Measurements from ENCODE around the gene DGKD. TPM values are rescaled to one million over a fixed set of nuclear protein-coding genes. Genes with fewer than 3 reads are reported as not detected.

The DGKD gene
- total and polyA plus RNA-seq, 10 of the 15 experiments (the other 5 are each of a cell fraction or from before 2014, with no cell fraction given): 2.7 to 81.9 (median 27.0) TPM

DNA sequence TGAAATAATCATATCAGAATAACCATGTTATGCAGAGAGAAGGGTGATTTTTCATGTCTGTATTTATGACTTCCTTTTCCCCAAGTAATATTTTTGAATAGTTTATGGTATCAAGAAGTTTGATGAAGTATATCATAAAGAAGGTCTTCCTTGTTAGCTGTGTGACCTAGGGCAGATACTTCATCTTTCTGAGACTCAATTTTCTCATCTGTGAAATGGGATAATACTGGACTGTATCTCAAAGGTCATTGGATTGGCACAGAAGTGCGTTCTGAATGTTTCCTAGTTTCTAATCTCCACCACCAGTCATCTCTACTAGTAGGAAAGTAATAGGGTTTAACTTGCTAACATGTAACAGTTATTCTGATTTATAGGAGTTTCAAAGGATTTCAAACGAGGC is 52.6 kb downstream of the DGKD start:
- Histone ChIP-seq H3K27ac (ENCODE audit: control insufficient read depth, insufficient read depth) (no peak overlapping the region), H3K27me3 (replicated peaks in 1 of 2; ENCODE audit: control insufficient read depth in 2 of 2, insufficient read depth in 2 of 2, low read length in 1 of 2) (no peaks in the 10 kb centered on the region), H4K20me1 (ENCODE audit: control insufficient read depth, insufficient read depth) (no peaks in the 10 kb centered on the region), H2AFZ (ENCODE audit: control insufficient read depth, low read depth, low read length) (no peak overlapping the region), H3K4me1 (ENCODE audit: control insufficient read depth, insufficient read depth, low read length) (peaks cover 5% of the 10 kb centered on the region), H3K9me3 (replicated peaks; ENCODE audit: control insufficient read depth, insufficient read depth, low read length) (peaks cover 6% of the 10 kb centered on the region), H3K4me2 (ENCODE audit: control insufficient read depth, insufficient read depth) (no peak overlapping the region), H3K36me3 (ENCODE audit: control insufficient read depth in 2 of 2, insufficient read depth in 2 of 2, low read length in 1 of 2) (peaks cover 1 to 9% of the 10 kb centered on the region in 2 experiments), H3K4me3 (no peak overlapping the region), H3K9ac (ENCODE audit: control insufficient read depth, insufficient read depth, low read length) (no peak overlapping the region), H3K79me2 (ENCODE audit: control insufficient read depth, insufficient read depth, low read length) (no peaks in the 10 kb centered on the region; the same call in none of the 2 replicates)
- intact Hi-C loops (cut with micrococcal nuclease; ENCODE audit: unreplicated experiment): no loop called here
- ATAC-seq (no peak), FAIRE-seq (no peak), DNase-seq (ENCODE audit: low read depth, low spot score) (no peak)
- RAD21 ChIA-PET (ENCODE audit: unreplicated experiment): interaction anchor here (1.7 to 5.7 kb wide), 2 partner anchors 12 to 36 kb away, joined by 8 to 73 read pairs; no protein-coding TSS in a partner anchor
- CTCF ChIA-PET: interaction anchor here (0.8 to 10.8 kb wide), 5 partner anchors 15 to 51 kb away, joined by 3 to 215 read pairs (median 4); no protein-coding TSS in a partner anchor
- SMC1A ChIA-PET (ENCODE audit: uncharacterized antibody, unreplicated experiment): interaction anchor here (0.9 to 7.2 kb wide), 7 partner anchors 10 to 305 kb away, joined by 3 to 80 read pairs (median 4); no protein-coding TSS in a partner anchor
- WGBS (ENCODE audit: insufficient coverage, insufficient replicate concordance, low lambda C conversion rate, missing lambda C conversion rate): 100% methylated on average over 2 of the region's 2 CpGs
- BruUV-seq (replicated peaks): no TSS peak
- in situ Hi-C loops (cut with MboI): loop anchor here (5.0 kb wide), 1 partner anchor 40 kb away; no protein-coding TSS in a partner anchor
- POLR2A ChIA-PET: interaction anchor here (1.1 kb wide), 1 partner anchor 10 kb away, joined by 3 read pairs; no protein-coding TSS in a partner anchor
- TF ChIP-seq YY1 (IDR thresholded peaks at IDR 0.05; ENCODE audit: low read depth, low read length) (no peak), TBL1XR1 (IDR thresholded peaks at IDR 0.05; ENCODE audit: low read depth, low read length) (no peak), NFIC (IDR thresholded peaks at IDR 0.05; ENCODE audit: low read depth, low read length) (no peak), GABPA (IDR thresholded peaks at IDR 0.05; ENCODE audit: low read depth) (no peak), MXI1 (IDR thresholded peaks at IDR 0.05; ENCODE audit: low read depth, low read length) (no peak), NFYA (IDR thresholded peaks at IDR 0.05; ENCODE audit: borderline replicate concordance, low read depth, low read length) (no peak)
- TF ChIP-seq, protein P1, sequence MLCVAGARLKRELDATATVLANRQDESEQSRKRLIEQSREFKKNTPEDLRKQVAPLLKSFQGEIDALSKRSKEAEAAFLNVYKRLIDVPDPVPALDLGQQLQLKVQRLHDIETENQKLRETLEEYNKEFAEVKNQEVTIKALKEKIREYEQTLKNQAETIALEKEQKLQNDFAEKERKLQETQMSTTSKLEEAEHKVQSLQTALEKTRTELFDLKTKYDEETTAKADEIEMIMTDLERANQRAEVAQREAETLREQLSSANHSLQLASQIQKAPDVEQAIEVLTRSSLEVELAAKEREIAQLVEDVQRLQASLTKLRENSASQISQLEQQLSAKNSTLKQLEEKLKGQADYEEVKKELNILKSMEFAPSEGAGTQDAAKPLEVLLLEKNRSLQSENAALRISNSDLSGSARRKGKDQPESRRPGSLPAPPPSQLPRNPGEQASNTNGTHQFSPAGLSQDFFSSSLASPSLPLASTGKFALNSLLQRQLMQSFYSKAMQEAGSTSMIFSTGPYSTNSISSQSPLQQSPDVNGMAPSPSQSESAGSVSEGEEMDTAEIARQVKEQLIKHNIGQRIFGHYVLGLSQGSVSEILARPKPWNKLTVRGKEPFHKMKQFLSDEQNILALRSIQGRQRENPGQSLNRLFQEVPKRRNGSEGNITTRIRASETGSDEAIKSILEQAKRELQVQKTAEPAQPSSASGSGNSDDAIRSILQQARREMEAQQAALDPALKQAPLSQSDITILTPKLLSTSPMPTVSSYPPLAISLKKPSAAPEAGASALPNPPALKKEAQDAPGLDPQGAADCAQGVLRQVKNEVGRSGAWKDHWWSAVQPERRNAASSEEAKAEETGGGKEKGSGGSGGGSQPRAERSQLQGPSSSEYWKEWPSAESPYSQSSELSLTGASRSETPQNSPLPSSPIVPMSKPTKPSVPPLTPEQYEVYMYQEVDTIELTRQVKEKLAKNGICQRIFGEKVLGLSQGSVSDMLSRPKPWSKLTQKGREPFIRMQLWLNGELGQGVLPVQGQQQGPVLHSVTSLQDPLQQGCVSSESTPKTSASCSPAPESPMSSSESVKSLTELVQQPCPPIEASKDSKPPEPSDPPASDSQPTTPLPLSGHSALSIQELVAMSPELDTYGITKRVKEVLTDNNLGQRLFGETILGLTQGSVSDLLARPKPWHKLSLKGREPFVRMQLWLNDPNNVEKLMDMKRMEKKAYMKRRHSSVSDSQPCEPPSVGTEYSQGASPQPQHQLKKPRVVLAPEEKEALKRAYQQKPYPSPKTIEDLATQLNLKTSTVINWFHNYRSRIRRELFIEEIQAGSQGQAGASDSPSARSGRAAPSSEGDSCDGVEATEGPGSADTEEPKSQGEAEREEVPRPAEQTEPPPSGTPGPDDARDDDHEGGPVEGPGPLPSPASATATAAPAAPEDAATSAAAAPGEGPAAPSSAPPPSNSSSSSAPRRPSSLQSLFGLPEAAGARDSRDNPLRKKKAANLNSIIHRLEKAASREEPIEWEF (IDR thresholded peaks at IDR 0.05; ENCODE audit: insufficient replicate concordance, low read depth, low read length): no peak
- TF ChIP-seq, protein P2, sequence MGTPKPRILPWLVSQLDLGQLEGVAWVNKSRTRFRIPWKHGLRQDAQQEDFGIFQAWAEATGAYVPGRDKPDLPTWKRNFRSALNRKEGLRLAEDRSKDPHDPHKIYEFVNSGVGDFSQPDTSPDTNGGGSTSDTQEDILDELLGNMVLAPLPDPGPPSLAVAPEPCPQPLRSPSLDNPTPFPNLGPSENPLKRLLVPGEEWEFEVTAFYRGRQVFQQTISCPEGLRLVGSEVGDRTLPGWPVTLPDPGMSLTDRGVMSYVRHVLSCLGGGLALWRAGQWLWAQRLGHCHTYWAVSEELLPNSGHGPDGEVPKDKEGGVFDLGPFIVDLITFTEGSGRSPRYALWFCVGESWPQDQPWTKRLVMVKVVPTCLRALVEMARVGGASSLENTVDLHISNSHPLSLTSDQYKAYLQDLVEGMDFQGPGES (IDR thresholded peaks at IDR 0.05): no peak
- TF ChIP-seq, protein P3, sequence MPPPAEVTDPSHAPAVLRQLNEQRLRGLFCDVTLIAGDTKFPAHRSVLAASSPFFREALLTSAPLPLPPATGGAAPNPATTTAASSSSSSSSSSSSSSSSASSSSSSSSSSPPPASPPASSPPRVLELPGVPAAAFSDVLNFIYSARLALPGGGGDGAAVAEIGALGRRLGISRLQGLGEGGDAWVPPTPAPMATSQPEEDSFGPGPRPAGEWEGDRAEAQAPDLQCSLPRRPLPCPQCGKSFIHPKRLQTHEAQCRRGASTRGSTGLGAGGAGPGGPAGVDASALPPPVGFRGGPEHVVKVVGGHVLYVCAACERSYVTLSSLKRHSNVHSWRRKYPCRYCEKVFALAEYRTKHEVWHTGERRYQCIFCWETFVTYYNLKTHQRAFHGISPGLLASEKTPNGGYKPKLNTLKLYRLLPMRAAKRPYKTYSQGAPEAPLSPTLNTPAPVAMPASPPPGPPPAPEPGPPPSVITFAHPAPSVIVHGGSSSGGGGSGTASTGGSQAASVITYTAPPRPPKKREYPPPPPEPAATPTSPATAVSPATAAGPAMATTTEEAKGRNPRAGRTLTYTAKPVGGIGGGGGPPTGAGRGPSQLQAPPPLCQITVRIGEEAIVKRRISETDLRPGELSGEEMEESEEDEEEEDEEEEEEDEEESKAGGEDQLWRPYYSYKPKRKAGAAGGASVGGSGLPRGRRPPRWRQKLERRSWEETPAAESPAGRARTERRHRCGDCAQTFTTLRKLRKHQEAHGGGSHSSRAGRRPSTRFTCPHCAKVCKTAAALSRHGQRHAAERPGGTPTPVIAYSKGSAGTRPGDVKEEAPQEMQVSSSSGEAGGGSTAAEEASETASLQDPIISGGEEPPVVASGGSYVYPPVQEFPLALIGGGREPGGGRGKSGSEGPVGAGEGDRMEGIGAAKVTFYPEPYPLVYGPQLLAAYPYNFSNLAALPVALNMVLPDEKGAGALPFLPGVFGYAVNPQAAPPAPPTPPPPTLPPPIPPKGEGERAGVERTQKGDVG (CRISPR knock-in tag; IDR thresholded peaks at IDR 0.05): no peak
- TF ChIP-seq, protein P4, sequence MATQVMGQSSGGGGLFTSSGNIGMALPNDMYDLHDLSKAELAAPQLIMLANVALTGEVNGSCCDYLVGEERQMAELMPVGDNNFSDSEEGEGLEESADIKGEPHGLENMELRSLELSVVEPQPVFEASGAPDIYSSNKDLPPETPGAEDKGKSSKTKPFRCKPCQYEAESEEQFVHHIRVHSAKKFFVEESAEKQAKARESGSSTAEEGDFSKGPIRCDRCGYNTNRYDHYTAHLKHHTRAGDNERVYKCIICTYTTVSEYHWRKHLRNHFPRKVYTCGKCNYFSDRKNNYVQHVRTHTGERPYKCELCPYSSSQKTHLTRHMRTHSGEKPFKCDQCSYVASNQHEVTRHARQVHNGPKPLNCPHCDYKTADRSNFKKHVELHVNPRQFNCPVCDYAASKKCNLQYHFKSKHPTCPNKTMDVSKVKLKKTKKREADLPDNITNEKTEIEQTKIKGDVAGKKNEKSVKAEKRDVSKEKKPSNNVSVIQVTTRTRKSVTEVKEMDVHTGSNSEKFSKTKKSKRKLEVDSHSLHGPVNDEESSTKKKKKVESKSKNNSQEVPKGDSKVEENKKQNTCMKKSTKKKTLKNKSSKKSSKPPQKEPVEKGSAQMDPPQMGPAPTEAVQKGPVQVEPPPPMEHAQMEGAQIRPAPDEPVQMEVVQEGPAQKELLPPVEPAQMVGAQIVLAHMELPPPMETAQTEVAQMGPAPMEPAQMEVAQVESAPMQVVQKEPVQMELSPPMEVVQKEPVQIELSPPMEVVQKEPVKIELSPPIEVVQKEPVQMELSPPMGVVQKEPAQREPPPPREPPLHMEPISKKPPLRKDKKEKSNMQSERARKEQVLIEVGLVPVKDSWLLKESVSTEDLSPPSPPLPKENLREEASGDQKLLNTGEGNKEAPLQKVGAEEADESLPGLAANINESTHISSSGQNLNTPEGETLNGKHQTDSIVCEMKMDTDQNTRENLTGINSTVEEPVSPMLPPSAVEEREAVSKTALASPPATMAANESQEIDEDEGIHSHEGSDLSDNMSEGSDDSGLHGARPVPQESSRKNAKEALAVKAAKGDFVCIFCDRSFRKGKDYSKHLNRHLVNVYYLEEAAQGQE (IDR thresholded peaks at IDR 0.05; ENCODE audit: low read depth, low read length): no peak
